Measurements from ENCODE around the gene OR11G2.
"Not testable (repeated sequence)": the region's sequence is repeated elsewhere in the genome, so short reads cannot be mapped to it uniquely, and the experiment has no call there.

Gene OR11G2

DNA sequence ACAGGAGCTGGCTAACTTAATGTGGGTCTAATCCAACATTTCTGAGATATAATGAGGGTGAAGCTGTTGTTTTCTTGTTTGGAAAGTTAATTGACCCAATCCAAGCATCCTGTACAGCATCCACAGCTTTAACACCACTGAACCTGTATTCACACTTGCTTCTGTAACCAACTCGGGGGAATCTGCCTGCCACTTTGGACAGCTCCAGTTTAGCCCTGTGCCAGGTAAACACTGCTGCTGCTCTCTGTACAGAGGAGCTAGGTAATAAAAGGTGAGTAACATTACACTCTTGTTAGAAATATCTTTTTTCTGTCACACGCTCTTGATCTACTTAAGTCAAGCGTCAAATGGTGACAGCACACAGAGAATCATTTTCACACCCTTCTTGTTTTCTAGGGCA, 700 bp downstream of the OR11G2 start:
- H3K27ac Mint-ChIP-seq (ENCODE audit: low read depth): no peak overlapping the region
- peaks cover 23% of the 10 kb centered on the region for H3K27me3 Mint-ChIP-seq
- H3K4me1 Mint-ChIP-seq: no peaks in the 10 kb centered on the region
- no peaks in the 10 kb centered on the region for H3K9me3 Mint-ChIP-seq
- no peak for DNase-seq (ENCODE audit: low spot score in 2 of 2)
- no peak for ATAC-seq (replicated peaks; ENCODE audit: extremely low read depth, poor library complexity, severe bottlenecking)
- H3K4me3 Mint-ChIP-seq: no peak overlapping the region
- H3K36me3 Mint-ChIP-seq (ENCODE audit: insufficient read depth): no peaks in the 10 kb centered on the region

DNA sequence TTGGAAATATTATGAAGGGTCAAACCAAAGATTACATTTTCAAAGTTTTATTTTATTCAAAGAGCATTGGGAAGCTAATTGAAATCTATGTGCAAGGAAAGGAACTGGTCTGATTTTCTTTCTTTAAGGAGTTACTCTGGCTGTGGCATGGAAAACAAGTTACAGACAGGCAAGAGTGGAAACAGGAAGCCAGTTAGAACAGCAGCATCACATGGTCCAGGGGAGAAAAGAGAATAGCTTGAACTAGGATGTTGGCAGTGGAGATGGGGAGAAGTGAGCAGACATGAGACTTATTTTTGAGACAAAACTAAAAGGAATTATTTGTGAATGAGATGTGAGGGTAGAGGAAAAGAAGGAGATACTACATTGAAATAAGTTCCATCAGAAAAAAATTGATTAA, 3.4 kb downstream of the OR11G2 start:
- no peaks in the 10 kb centered on the region for H3K36me3 Mint-ChIP-seq (ENCODE audit: insufficient read depth)
- no peak overlapping the region for H3K4me3 Mint-ChIP-seq
- no peaks in the 10 kb centered on the region for H3K4me1 Mint-ChIP-seq
- no peak overlapping the region for H3K27ac Mint-ChIP-seq (ENCODE audit: low read depth)
- peaks cover 29% of the 10 kb centered on the region for H3K27me3 Mint-ChIP-seq
- no peaks in the 10 kb centered on the region for H3K9me3 Mint-ChIP-seq
- DNase-seq (ENCODE audit: low spot score in 2 of 2): no peak
- ATAC-seq (replicated peaks; ENCODE audit: extremely low read depth, poor library complexity, severe bottlenecking): no peak

DNA sequence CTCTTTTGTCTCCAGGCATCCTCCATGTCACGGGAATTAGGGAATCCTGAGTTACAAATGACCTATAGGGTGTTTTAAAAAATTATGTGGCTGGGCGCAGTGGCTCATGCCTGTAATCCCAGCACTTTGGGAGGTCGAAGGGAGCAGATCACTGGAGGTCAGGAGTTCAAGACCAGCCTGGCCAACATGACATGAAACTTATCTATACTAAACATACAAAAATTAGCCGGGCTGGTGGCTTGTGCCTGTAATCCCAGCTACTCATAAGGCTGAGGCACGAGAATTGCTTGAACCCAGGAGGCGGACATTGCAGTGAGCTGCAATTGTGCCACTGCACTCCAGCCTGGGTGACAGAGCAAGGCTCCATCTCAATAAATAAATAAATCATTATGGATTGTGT, 4.5 kb downstream of the OR11G2 start:
- not testable (repeated sequence) for H3K36me3 Mint-ChIP-seq (ENCODE audit: insufficient read depth)
- peaks cover 40% of the 10 kb centered on the region for H3K27me3 Mint-ChIP-seq

DNA sequence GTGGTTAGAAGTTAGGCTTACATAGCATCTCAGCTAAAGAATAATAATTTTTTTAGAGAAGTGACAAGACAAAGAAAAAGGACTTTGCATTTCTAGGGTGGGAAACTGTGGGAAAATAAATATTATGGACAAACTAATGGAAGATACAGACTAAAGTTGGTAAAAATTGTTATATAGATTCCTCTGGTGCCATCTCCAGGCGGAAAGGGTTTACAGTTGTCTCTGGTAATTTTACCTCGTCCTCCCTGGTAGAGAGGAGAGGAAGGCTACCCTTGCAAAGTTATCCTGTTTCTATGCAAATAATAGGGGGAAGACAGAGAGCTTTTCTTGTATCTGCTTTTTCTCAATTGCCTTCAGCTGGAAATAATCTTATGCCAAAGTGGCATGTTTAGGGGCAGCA, 5.2 kb downstream of the OR11G2 start:
- no peaks in the 10 kb centered on the region for H3K4me1 Mint-ChIP-seq
- H3K27me3 Mint-ChIP-seq: peaks cover 40% of the 10 kb centered on the region
- DNase-seq (ENCODE audit: low spot score in 2 of 2) (no peak), ATAC-seq (replicated peaks; ENCODE audit: extremely low read depth, poor library complexity, severe bottlenecking) (no peak)
- no peak overlapping the region for H3K4me3 Mint-ChIP-seq
- no peak overlapping the region for H3K27ac Mint-ChIP-seq (ENCODE audit: low read depth)
- H3K36me3 Mint-ChIP-seq (ENCODE audit: insufficient read depth): no peaks in the 10 kb centered on the region
- H3K9me3 Mint-ChIP-seq: no peaks in the 10 kb centered on the region

More for the DNA sequence above, 4.5 kb downstream of the OR11G2 start:
- not testable (repeated sequence) for H3K9me3 Mint-ChIP-seq; ATAC-seq (replicated peaks; ENCODE audit: extremely low read depth, poor library complexity, severe bottlenecking); DNase-seq (ENCODE audit: low spot score in 2 of 2); H3K4me1 Mint-ChIP-seq; H3K27ac Mint-ChIP-seq (ENCODE audit: low read depth); H3K4me3 Mint-ChIP-seq

DNA sequence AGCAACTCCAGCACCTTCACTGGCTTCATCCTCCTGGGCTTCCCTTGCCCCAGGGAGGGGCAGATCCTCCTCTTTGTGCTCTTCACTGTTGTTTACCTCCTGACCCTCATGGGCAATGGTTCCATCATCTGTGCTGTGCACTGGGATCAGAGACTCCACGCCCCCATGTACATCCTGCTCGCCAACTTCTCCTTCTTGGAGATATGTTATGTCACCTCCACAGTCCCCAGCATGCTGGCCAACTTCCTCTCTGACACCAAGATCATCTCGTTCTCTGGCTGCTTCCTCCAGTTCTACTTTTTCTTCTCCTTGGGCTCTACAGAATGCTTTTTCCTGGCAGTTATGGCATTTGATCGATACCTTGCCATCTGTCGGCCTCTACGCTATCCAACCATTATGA, 6.8 kb downstream of the OR11G2 start:
- no peak overlapping the region for H3K4me3 Mint-ChIP-seq
- H3K27me3 Mint-ChIP-seq: peaks cover 40% of the 10 kb centered on the region

DNA sequence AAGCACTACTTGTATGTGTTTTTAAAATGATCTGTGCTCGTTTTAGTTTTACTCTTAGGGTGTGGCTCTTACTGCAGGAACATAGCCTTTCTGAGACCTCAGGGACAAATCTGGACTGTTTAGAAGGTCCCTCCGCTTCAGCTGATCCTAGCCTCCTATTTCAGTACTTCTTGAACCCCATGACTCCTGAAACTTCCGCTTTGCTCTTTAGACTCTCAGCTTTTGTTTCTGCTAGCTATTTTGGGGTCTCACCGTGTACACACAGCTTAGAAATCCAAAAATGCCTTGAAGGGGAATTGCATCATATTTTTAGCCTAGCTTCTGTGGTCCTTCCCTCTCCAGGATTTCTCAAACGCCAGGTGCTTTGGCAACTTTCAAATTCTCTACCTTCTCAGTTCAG, 8.3 kb downstream of the OR11G2 start:
- Mint-ChIP-seq H3K4me3 (no peak overlapping the region), H3K27ac (ENCODE audit: low read depth) (no peak overlapping the region), H3K27me3 (peaks cover 45% of the 10 kb centered on the region), H3K4me1 (no peaks in the 10 kb centered on the region), H3K9me3 (no peaks in the 10 kb centered on the region), H3K36me3 (ENCODE audit: insufficient read depth) (no peaks in the 10 kb centered on the region)
- DNase-seq (ENCODE audit: low spot score in 2 of 2) (no peak), ATAC-seq (replicated peaks; ENCODE audit: extremely low read depth, poor library complexity, severe bottlenecking) (no peak)

More for the DNA sequence above, 6.8 kb downstream of the OR11G2 start:
- no peak for DNase-seq (ENCODE audit: low spot score in 2 of 2)
- Mint-ChIP-seq H3K9me3 (no peaks in the 10 kb centered on the region), H3K27ac (ENCODE audit: low read depth) (no peak overlapping the region), H3K36me3 (ENCODE audit: insufficient read depth) (no peaks in the 10 kb centered on the region), H3K4me1 (no peaks in the 10 kb centered on the region)
- ATAC-seq (replicated peaks; ENCODE audit: extremely low read depth, poor library complexity, severe bottlenecking): no peak

DNA sequence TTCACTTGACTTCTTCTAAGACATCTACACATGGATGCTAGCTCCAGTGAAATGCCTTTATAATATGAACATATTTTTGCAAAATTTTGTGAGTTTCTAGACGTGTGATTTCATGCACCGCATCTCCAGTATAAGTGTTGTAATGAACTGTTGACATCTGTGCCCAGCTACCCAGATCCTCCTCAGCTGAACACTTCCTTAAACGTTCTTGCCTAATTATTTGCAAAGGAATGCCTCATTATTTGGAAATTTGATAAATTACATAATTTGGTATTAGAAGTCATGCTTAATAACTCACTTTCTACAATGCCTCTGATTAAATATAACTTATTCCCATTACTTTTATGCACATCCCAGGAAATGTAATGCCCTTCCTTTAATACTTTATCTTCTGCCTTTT, 14.0 kb downstream of the OR11G2 start:
- no peak for DNase-seq (ENCODE audit: low spot score in 2 of 2)

DNA sequence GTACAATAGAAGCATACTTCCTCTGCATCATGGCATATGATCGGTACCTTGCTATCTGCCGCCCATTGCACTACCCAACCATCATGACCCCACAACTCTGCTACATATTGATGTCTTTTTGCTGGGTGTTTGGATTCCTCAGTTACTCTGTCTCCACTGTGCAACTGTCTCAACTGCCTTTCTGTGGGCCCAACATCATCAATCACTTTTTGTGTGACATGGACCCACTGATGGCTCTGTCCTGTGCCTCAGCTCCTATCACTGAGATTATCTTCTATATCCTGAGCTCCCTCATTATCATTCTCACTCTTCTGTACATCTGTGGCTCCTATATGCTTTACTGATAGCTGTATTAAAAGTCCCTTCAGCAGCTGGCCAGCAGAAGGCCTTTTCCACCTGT, 18.9 kb downstream of the OR11G2 start:
- no peaks in the 10 kb centered on the region for H3K4me1 Mint-ChIP-seq
- ATAC-seq (replicated peaks; ENCODE audit: extremely low read depth, poor library complexity, severe bottlenecking) (no peak), DNase-seq (ENCODE audit: low spot score in 2 of 2) (no peak)
- H3K27me3 Mint-ChIP-seq: peaks cover 19% of the 10 kb centered on the region
- H3K27ac Mint-ChIP-seq (ENCODE audit: low read depth): no peak overlapping the region
- H3K4me3 Mint-ChIP-seq: no peak overlapping the region
- H3K9me3 Mint-ChIP-seq: peaks cover 5% of the 10 kb centered on the region
- H3K36me3 Mint-ChIP-seq (ENCODE audit: insufficient read depth): no peaks in the 10 kb centered on the region

More for the DNA sequence above, 14.0 kb downstream of the OR11G2 start:
- no peak for ATAC-seq (replicated peaks; ENCODE audit: extremely low read depth, poor library complexity, severe bottlenecking)
- Mint-ChIP-seq H3K27me3 (peaks cover 28% of the 10 kb centered on the region), H3K4me3 (no peak overlapping the region), H3K27ac (ENCODE audit: low read depth) (no peak overlapping the region), H3K4me1 (no peaks in the 10 kb centered on the region), H3K9me3 (no peaks in the 10 kb centered on the region), H3K36me3 (ENCODE audit: insufficient read depth) (no peaks in the 10 kb centered on the region)

DNA sequence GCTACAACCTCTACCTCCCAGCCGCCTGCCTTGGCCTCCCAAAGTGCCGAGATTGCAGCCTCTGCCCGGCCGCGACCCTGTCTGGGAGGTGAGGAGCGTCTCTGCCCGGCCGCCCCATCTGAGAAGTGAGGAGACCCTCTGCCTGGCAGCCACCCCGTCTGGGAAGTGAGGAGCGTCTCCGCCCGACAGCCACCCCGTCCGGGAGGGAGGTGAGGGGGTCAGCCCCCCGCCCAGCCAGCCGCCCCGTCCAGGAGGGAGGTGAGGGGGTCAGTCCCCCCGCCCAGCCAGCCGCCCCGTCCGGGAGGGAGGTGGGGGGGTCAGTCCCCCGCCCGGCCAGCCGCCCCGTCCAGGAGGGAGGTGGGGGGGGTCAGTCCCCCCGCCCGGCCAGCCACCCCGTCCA, 21.7 kb downstream of the OR11G2 start:
- H3K9me3 Mint-ChIP-seq; DNase-seq (ENCODE audit: low spot score in 2 of 2); H3K4me1 Mint-ChIP-seq; H3K27ac Mint-ChIP-seq (ENCODE audit: low read depth); H3K36me3 Mint-ChIP-seq (ENCODE audit: insufficient read depth); H3K4me3 Mint-ChIP-seq; ATAC-seq (replicated peaks; ENCODE audit: extremely low read depth, poor library complexity, severe bottlenecking): not testable (repeated sequence)
- H3K27me3 Mint-ChIP-seq: peaks cover 25% of the 10 kb centered on the region

DNA sequence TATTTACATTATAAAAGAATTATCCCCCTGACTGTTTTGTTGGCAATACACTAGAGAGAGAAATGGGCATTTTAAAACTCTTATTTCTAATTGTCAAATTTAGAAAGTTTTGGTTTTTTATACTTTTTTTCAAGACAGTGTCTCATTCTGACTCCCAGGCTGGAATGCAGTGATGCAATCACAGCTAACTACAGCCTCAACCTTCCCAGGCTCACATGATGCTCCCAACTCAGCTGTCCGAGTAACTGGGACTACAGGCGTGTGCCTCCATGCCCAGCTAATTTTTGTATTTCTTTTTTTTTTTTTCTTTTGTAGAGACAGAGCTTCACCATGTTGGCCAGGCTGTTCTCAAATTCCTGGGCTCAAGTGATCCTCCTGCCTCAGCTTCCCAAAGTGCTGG, 24.5 kb downstream of the OR11G2 start:
- peaks cover 17% of the 10 kb centered on the region for H3K27me3 Mint-ChIP-seq
- H3K36me3 Mint-ChIP-seq (ENCODE audit: insufficient read depth): no peaks in the 10 kb centered on the region
- H3K9me3 Mint-ChIP-seq: peaks cover 5% of the 10 kb centered on the region
- no peak overlapping the region for H3K4me3 Mint-ChIP-seq
- ATAC-seq (replicated peaks; ENCODE audit: extremely low read depth, poor library complexity, severe bottlenecking) (no peak), DNase-seq (ENCODE audit: low spot score in 2 of 2) (no peak)
- no peak overlapping the region for H3K27ac Mint-ChIP-seq (ENCODE audit: low read depth)
- no peaks in the 10 kb centered on the region for H3K4me1 Mint-ChIP-seq

DNA sequence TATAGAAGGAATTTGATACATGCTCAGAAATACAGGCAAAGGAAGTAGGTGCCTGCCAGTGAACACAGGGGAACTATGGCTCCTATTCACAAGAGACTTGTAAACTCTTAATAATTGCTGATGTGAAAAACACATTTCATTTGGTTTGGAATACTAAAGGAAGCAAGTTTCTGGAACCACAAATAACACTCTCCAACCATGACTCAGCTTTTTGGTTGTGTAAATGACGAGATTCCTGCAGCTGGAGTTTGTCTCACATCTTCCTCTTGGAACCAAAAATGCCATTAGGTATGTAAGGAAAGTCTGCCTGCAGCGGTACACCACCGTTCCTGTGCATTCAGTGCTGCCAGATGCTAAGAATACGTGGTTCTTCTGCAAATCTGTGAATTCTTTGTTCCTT, 28.3 kb downstream of the OR11G2 start:
- ATAC-seq (replicated peaks; ENCODE audit: extremely low read depth, poor library complexity, severe bottlenecking): no peak
- Mint-ChIP-seq H3K36me3 (ENCODE audit: insufficient read depth) (no peaks in the 10 kb centered on the region), H3K4me1 (no peaks in the 10 kb centered on the region), H3K27me3 (peaks cover 6% of the 10 kb centered on the region), H3K27ac (ENCODE audit: low read depth) (no peak overlapping the region), H3K4me3 (no peak overlapping the region), H3K9me3 (no peaks in the 10 kb centered on the region)
- no peak for DNase-seq (ENCODE audit: low spot score in 2 of 2)

DNA sequence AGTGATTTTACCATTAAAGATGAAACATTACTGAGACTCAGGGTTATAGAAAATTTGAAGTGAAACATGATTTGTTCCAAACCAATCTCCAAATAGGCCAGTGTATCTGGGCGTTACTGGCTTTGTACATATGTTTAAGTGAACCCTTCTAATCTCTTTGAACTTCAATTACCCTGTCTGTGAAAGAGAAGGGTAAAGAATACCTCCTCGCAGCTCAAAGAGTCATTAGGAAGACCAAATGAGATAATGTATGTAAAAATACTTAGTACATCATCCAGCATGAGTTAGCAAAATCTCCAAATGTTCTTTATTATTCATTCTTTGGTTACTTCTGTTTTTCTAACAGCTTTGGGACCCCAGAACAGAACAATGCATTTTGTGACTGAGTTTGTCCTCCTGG, 32.7 kb downstream of the OR11G2 start, which contains the start of gene OR11H6:
OR11H6 (plus strand) TSS at position 301 of the 400 bp plus-strand sequence; CDS start at position 301, 0 bp downstream.
- H3K27ac Mint-ChIP-seq (ENCODE audit: low read depth): no peak within 1 kb of the TSS
- H3K9me3 Mint-ChIP-seq: no peaks in the 10 kb centered on the region
- no peak for ATAC-seq (replicated peaks; ENCODE audit: extremely low read depth, poor library complexity, severe bottlenecking)
- no peaks in the 10 kb centered on the region for H3K36me3 Mint-ChIP-seq (ENCODE audit: insufficient read depth)
- no peak within 1 kb of the TSS for H3K4me3 Mint-ChIP-seq
- H3K27me3 Mint-ChIP-seq: peaks cover 8% of the 10 kb centered on the region
- H3K4me1 Mint-ChIP-seq: no peaks in the 10 kb centered on the region
- no peak for DNase-seq (ENCODE audit: low spot score in 2 of 2)

DNA sequence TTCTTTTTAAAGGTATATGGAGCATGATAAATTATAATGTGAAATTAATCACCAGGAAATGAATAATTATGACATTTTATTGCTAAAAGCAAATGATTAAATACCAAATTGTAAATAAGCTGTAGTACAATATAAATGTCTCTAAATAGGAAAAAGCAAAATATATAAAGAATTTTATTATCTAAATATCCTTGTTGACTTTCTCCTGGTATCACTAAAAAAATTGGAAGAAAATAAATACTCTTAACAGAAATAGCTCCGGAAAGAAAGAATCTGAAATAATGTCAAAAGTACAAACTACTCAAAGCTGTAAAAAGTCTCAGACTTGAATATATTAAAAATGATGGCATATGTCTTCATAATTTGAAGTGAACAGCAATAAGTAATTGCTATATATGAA, 38.0 kb downstream of the OR11G2 start, which contains the start of gene OR11H7:
OR11H7 (plus strand) TSS at position 301 of the 400 bp plus-strand sequence.
- Mint-ChIP-seq H3K27me3 (peaks cover 8% of the 10 kb centered on the region), H3K27ac (ENCODE audit: low read depth) (no peak within 1 kb of the TSS), H3K4me1 (no peaks in the 10 kb centered on the region), H3K36me3 (ENCODE audit: insufficient read depth) (no peaks in the 10 kb centered on the region), H3K9me3 (peaks cover 8% of the 10 kb centered on the region), H3K4me3 (no peak within 1 kb of the TSS)
- ATAC-seq (replicated peaks; ENCODE audit: extremely low read depth, poor library complexity, severe bottlenecking) (no peak), DNase-seq (ENCODE audit: low spot score in 2 of 2) (no peak)

DNA sequence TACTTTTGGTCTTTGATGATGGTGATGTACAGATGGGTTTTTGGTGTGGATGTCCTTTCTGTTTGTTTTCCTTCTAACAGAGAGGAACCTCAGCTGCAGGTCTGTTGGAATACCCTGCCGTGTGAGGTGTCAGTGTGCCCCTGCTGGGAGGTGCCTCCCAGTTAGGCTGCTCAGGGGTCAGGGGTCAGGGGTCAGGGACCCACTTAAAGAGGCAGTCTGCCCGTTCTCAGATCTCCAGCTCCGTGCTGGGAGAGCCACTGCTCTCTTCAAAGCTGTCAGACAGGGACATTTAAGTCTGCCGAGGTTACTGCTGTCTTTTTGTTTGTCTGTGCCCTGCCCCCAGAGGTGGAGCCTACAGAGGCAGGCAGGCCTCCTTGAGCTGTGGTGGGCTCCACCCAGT, 44.7 kb downstream of the OR11G2 start:
- not testable (repeated sequence) for H3K27ac Mint-ChIP-seq (ENCODE audit: low read depth); H3K4me3 Mint-ChIP-seq; H3K4me1 Mint-ChIP-seq; H3K27me3 Mint-ChIP-seq; ATAC-seq (replicated peaks; ENCODE audit: extremely low read depth, poor library complexity, severe bottlenecking); H3K9me3 Mint-ChIP-seq; DNase-seq (ENCODE audit: low spot score in 2 of 2); H3K36me3 Mint-ChIP-seq (ENCODE audit: insufficient read depth)
